GM06990 (cell line): Measurements from ENCODE around the gene TOR1A.

Source experiments
- DNase-seq: peaks from one replicate; pipeline ENCODE4 v3.0.0-alpha.2; 2011; ENCODE audit not compliant: insufficient read length; ENCODE audit errors: extremely low read depth
- H3K27me3 ChIP-seq: replicated peaks from 2 replicates; pipeline ENCODE4 v1.6.0; 2011; ENCODE audit warnings: low read length; ENCODE audit not compliant: control insufficient read depth, insufficient read depth
- H3K36me3 ChIP-seq: 2 replicates; pipeline ENCODE4 v1.5.1; 2011; ENCODE audit warnings: low read length; ENCODE audit not compliant: control insufficient read depth, insufficient read depth
- H3K4me3 ChIP-seq: replicated peaks from 2 replicates; pipeline ENCODE4 v1.5.1; 2011; ENCODE audit warnings: low read depth, mild to moderate bottlenecking, control low read depth, low read length
- TF ChIP-seq, protein P1 (sequence below): IDR thresholded peaks from 2 replicates; pipeline ENCODE4 v1.5.1; 2011; ENCODE audit warnings: low read length, control low read depth, mild to moderate bottlenecking, inconsistent platforms; ENCODE audit not compliant: insufficient read depth, poor library complexity, severe bottlenecking

The TOR1A gene

DNA sequence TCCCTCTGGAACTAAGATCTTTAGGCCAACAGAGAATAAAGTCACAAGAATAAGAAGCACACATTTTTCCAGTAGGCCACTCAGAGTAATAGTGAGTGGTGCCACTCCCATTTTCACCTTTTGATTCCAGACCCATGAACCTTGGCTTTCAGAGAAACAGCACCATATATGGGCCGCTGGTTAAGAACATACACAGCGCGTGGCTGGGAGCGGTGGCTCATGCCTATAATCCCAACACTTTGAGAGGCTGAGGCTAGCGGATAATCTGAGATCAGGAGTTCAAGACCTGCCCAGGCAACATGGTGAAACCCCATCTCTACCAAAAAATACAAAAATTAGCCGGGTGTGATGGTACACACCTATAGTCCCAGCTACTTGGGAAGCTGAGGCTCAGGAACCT lies 55.5 kb downstream of the TOR1A start:
- H3K4me3 ChIP-seq = no peak overlapping the region
- TF ChIP-seq, protein P1, sequence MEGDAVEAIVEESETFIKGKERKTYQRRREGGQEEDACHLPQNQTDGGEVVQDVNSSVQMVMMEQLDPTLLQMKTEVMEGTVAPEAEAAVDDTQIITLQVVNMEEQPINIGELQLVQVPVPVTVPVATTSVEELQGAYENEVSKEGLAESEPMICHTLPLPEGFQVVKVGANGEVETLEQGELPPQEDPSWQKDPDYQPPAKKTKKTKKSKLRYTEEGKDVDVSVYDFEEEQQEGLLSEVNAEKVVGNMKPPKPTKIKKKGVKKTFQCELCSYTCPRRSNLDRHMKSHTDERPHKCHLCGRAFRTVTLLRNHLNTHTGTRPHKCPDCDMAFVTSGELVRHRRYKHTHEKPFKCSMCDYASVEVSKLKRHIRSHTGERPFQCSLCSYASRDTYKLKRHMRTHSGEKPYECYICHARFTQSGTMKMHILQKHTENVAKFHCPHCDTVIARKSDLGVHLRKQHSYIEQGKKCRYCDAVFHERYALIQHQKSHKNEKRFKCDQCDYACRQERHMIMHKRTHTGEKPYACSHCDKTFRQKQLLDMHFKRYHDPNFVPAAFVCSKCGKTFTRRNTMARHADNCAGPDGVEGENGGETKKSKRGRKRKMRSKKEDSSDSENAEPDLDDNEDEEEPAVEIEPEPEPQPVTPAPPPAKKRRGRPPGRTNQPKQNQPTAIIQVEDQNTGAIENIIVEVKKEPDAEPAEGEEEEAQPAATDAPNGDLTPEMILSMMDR = no peak
- DNase-seq = no peak
- 0 out of 2 replicates have a peak, but pooled peaks cover 2% of the 10 kb centered on the region for H3K27me3 ChIP-seq
- no peaks in the 10 kb centered on the region for H3K36me3 ChIP-seq

DNA sequence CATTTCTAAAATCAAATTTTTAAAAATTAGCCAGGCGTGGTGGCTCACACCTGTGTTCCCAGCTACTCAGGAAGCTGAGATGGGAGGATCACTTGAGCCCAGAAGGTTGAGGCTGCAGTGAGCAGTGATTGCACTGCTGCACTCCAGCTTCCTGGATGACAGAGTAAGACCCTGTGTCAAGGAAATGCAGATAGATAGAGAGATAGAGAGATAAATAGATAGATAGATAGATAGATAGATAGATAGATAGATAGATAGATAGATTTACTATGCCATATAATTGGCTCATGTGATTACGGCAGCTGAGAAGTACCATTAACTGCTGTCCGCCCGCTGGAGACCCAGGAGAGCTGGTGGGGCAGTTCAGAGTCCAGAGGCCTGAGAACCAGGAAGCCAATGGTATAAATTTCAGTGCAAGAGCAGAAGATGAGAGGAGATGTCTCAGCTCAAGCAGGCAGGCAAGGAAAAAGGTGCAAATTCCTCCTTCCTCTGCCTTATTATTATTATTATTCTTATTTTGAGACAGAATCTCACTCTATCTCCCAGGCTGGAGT lies 58.1 kb downstream of the TOR1A start:
- Histone ChIP-seq H3K27me3 (0 out of 2 replicates have a peak, but pooled peaks cover 2% of the 10 kb centered on the region), H3K36me3 (no peaks in the 10 kb centered on the region), H3K4me3 (no peak overlapping the region)
- no peak for DNase-seq
- TF ChIP-seq, protein P1 = no peak

DNA sequence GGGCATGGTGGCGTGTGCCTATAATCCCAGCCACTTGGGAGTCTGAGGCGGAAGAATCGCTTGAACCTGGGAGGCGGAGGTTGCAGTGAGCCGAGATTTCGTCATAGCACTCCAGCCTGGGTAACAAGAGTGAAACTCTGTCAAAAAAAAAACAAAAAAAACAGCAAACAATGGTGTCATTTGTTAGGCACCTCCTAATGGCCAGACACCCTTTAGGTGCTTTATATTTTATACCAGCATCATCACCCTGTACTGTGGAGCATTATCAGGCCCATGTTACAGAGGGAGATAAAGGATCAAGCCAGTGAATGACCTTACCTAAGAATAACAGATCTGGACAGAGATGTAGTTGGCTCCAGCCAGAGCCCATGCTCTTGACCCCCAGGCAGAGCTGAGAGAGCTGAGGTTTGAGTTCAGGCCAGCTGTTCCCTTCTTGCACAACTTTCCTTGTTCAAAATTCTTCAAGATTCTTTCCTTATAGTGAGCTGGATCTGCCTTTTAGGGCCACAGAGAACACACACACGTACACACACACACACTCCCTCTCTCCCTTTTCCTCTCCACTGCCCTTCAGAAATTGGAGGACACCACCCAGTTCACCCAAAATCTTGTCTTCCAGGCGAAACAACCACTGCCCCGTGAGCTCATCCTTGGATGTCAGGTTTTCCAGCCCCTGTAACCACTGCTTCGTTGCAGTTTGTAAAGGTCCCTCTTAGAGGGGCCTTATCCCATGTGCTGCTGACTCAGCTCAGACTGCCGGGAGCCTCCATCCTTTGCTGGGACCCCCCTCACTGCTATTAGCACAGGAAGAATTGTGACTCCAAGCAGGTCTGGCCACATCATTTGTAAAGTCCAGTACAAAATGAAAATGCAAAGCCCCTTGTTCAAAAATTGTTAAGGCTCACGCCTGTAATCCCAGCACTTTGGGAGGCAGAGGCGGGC lies 60.7 kb downstream of the TOR1A start:
- Histone ChIP-seq H3K4me3 (no peak overlapping the region), H3K36me3 (no peaks in the 10 kb centered on the region), H3K27me3 (no peaks in the 10 kb centered on the region)
- no peak for DNase-seq
- TF ChIP-seq, protein P1 = no peak
